HG03378 (cell line): ENCODE results near the gene E4F1.
"Not testable (repeated sequence)": the region's sequence is repeated elsewhere in the genome, so short reads cannot be mapped to it uniquely, and the experiment has no call there.

Experiments used
- ATAC-seq: cut with Tn5 transposase; IDR thresholded peaks from one replicate; pipeline ENCODE4 v1.9.1; 2021; ENCODE audit warnings: mild to moderate bottlenecking, moderate library complexity; ENCODE audit not compliant: unreplicated experiment

Gene E4F1

GRCh38 chr16:2189252-2189893, 34.0 kb upstream of the E4F1 start:
- no peak for ATAC-seq

GRCh38 chr16:2190002-2190658, 33.3 kb upstream of the E4F1 start:
- ATAC-seq: no peak

GRCh38 chr16:2190659-2191445, 32.5 kb upstream of the E4F1 start:
- ATAC-seq: no peak

GRCh38 chr16:2191446-2191706, 32.0 kb upstream of the E4F1 start:
- ATAC-seq: no peak

GRCh38 chr16:2194166-2194834, 29.1 kb upstream of the E4F1 start:
- ATAC-seq: no peak

- no peak for ATAC-seq
These were observed 28.5 kb upstream of the E4F1 start for GRCh38 chr16:2194852-2195321.

- no peak for ATAC-seq
These were observed 27.8 kb upstream of the E4F1 start for GRCh38 chr16:2195322-2196161.

GRCh38 chr16:2196162-2196980, 27.0 kb upstream of the E4F1 start, which contains the start of gene CASKIN1:
CASKIN1 (minus strand) TSS chr16:2196605; CDS start chr16:2196432, 173 bp downstream.
- no peak for ATAC-seq

- ATAC-seq: no peak
These were observed 26.3 kb upstream of the E4F1 start for GRCh38 chr16:2196981-2197511.

- no peak for ATAC-seq
These were observed 25.6 kb upstream of the E4F1 start for GRCh38 chr16:2197765-2198164.

GRCh38 chr16:2198283-2198682, 25.1 kb upstream of the E4F1 start:
- no peak for ATAC-seq

GRCh38 chr16:2199095-2199494, 24.3 kb upstream of the E4F1 start:
- no peak for ATAC-seq

GRCh38 chr16:2199621-2200139, 23.7 kb upstream of the E4F1 start:
- no peak for ATAC-seq

GRCh38 chr16:2200313-2200712, 23.1 kb upstream of the E4F1 start:
- no peak for ATAC-seq

GRCh38 chr16:2203119-2203688, 20.2 kb upstream of the E4F1 start:
- not testable (repeated sequence) for ATAC-seq

GRCh38 chr16:2204416-2205103, 18.8 kb upstream of the E4F1 start:
- no peak for ATAC-seq

GRCh38 chr16:2205104-2205966, 18.1 kb upstream of the E4F1 start, which contains the start of gene MLST8:
MLST8 (plus strand) TSS chr16:2205454; CDS start chr16:2206086, 632 bp downstream.
- peak; percentile 57 for ATAC-seq
